Breast epithelium (tissue), 3 donors: ENCODE data around the gene HEPH.

Experiments used
- POLR2A ChIP-seq: fragments of 450-650 bp; IDR thresholded peaks from one replicate; pipeline ENCODE4 v1.6.1; 2016; ENCODE audit warnings: antibody characterized with exemption, mild to moderate bottlenecking, moderate library complexity
- TF ChIP-seq, protein P1 (sequence below), 3 donors: fragments of 450-650 bp; IDR thresholded peaks; one replicate each; pipeline ENCODE4 v1.5.1; 2016 to 2017; ENCODE audit warnings: antibody characterized with exemption in 3 of 3, mild to moderate bottlenecking in 3 of 3, moderate library complexity in 3 of 3

DNA sequence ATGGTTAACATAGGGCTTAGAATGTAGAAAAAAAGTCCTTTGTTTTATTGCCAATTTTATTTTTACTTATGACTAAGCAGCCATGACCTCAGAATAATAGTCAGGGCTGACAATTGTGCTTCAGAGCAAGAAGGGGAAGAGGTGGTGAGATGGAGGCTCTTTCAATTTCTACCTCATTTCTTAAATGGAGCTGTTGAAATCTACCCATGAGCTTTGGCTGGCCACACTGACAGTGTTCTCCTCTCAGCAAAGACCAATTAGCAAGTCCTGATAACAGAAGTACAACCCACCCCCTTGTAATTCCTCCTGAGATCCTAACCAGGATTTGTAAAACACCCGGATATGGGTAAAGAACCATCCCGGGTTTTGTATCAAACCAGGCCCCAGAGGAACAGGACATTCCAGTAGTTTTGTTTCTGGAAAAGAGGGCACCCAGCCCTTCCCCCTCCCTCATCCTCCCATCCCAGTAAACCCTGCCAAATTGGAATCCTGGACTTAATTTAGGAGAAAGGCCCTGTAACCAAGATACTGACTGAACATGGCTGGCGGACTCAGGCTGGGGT lies at the start of gene HEPH:
- TF ChIP-seq, protein P1, sequence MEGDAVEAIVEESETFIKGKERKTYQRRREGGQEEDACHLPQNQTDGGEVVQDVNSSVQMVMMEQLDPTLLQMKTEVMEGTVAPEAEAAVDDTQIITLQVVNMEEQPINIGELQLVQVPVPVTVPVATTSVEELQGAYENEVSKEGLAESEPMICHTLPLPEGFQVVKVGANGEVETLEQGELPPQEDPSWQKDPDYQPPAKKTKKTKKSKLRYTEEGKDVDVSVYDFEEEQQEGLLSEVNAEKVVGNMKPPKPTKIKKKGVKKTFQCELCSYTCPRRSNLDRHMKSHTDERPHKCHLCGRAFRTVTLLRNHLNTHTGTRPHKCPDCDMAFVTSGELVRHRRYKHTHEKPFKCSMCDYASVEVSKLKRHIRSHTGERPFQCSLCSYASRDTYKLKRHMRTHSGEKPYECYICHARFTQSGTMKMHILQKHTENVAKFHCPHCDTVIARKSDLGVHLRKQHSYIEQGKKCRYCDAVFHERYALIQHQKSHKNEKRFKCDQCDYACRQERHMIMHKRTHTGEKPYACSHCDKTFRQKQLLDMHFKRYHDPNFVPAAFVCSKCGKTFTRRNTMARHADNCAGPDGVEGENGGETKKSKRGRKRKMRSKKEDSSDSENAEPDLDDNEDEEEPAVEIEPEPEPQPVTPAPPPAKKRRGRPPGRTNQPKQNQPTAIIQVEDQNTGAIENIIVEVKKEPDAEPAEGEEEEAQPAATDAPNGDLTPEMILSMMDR (IDR thresholded peaks at IDR 0.05) = no peak
- TF ChIP-seq POLR2A = no peak
